HepG2 (cell line): ENCODE measurements around the gene ADAMTSL3.

ENCODE experiments used
- BHLHE40 ChIP-seq: IDR thresholded peaks from 2 replicates; pipeline ENCODE4 v1.6.1; 2011; ENCODE audit warnings: low read length, improper control_type of control experiment
- CTCF ChIP-seq: sonication (generic); formaldehyde crosslinking; IDR thresholded peaks from 2 replicates; pipeline ENCODE4 v1.5.0; 2020; ENCODE audit warnings: mild to moderate bottlenecking, missing genetic modification reagents, moderate library complexity
- HNRNPH1 ChIP-seq: fragments of 200-400 bp; formaldehyde crosslinking; optimal IDR thresholded peaks from 2 replicates; pipeline ENCODE3; 2017; ENCODE audit warnings: mild to moderate bottlenecking, low read depth, low read length
- PHF8 ChIP-seq: sonication (generic); formaldehyde crosslinking; IDR thresholded peaks from 2 replicates; pipeline ENCODE4 v1.5.0; 2020; ENCODE audit warnings: missing genetic modification reagents
- POLR2A ChIP-seq, 2 experiments: IDR thresholded peaks; 2 replicates each; pipeline ENCODE4 v1.6.1; 2011; ENCODE audit warnings: low read depth in 2 of 2, low read length in 2 of 2, mild to moderate bottlenecking in 1 of 2, moderate library complexity in 1 of 2; ENCODE audit not compliant: insufficient read depth in 1 of 2
- POLR2AphosphoS5 ChIP-seq: IDR thresholded peaks from 2 replicates; pipeline ENCODE4 v1.6.1; 2012; ENCODE audit warnings: low read depth, low read length
- TAF1 ChIP-seq: sonication (generic); formaldehyde crosslinking; IDR thresholded peaks from 2 replicates; pipeline ENCODE4 v1.4.0; 2020; ENCODE audit warnings: missing genetic modification reagents
- ZNF549 ChIP-seq: sonication (generic); formaldehyde crosslinking; IDR thresholded peaks from 2 replicates; pipeline ENCODE4 v1.5.0; 2020; ENCODE audit warnings: missing genetic modification reagents
- TF ChIP-seq, protein P1 (sequence below): sonication (generic); formaldehyde crosslinking; IDR thresholded peaks from 2 replicates; pipeline ENCODE4 v1.9.0; 2022; ENCODE audit warnings: missing genetic modification reagents, mild to moderate bottlenecking, borderline replicate concordance

DNA sequence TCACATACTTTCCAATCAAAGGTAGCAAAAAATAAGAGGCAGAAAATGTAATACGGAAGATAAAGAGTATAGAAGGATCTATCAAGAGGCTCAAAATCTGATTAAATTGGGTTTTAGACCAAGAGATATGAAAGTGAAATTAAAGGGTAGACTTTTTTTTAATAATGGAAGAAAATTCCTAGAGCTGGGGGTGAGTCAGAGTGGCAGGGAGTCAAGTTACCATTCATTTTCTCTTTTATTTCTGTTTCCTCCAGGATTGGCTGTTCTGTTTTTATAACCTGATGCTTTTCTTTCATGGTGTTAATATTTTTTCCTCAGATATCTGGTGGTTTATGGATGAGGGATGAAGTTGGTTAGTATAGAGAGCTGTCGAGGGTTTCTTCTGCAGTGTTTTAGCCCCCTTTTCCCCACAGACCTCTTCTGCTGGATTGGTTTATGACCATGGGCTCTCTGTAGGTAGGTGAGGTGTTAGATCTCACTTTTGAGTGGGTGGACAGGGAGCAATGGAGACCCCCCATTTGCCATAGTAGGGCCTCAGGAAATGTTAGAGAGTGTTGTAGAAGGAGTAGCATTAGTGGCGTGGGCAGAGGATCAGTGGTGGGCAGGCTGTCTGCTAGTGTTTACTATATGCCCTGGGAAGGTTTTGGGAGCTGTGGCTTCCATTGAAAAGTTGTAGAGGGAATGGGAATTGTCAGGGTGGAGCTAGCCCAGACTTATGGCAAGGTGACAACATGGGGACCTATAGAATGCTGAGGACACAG is 380.1 kb downstream of the ADAMTSL3 start:
- TF ChIP-seq, protein P1, sequence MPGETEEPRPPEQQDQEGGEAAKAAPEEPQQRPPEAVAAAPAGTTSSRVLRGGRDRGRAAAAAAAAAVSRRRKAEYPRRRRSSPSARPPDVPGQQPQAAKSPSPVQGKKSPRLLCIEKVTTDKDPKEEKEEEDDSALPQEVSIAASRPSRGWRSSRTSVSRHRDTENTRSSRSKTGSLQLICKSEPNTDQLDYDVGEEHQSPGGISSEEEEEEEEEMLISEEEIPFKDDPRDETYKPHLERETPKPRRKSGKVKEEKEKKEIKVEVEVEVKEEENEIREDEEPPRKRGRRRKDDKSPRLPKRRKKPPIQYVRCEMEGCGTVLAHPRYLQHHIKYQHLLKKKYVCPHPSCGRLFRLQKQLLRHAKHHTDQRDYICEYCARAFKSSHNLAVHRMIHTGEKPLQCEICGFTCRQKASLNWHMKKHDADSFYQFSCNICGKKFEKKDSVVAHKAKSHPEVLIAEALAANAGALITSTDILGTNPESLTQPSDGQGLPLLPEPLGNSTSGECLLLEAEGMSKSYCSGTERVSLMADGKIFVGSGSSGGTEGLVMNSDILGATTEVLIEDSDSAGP = no peak
- TF ChIP-seq BHLHE40 = no peak
- TF ChIP-seq PHF8 = no peak
- TF ChIP-seq ZNF549 (CRISPR knock-in tag) = no peak
- TF ChIP-seq CTCF (CRISPR knock-in tag) = no peak
- no peak for TF ChIP-seq TAF1 (CRISPR knock-in tag)
- no peak for TF ChIP-seq HNRNPH1
- TF ChIP-seq POLR2A (IDR thresholded peaks at IDR 0.05; ENCODE audit: insufficient read depth in 1 of 2, low read depth in 2 of 2, low read length in 2 of 2) = no peak
- no peak for TF ChIP-seq POLR2AphosphoS5
